Gastroesophageal sphincter (tissue), 3 donors: ENCODE data around the gene SH3PXD2B.

Source experiments
- CTCF ChIP-seq, 4 experiments: fragments of 200-600 bp in 2 of 4; fragments of 450-650 bp in 2 of 4; sonication (generic) in 1 of 4; IDR thresholded peaks; one replicate each; pipeline ENCODE4 v1.5.1; 2017 to 2019; ENCODE audit warnings: antibody characterized with exemption in 4 of 4, mild to moderate bottlenecking in 2 of 4, moderate library complexity in 2 of 4
- POLR2A ChIP-seq, 2 donors: fragments of 450-650 bp; IDR thresholded peaks; one replicate each; pipeline ENCODE4 v1.6.1; 2017; ENCODE audit warnings: antibody characterized with exemption in 2 of 2, mild to moderate bottlenecking in 2 of 2, moderate library complexity in 1 of 2

GRCh38 chr5:172395483-172395882 lies 58.8 kb downstream of the SH3PXD2B start:
- TF ChIP-seq CTCF (IDR thresholded peaks at IDR 0.05) (no peak), POLR2A (IDR thresholded peaks at IDR 0.05) (no peak)
